Measurements from ENCODE around the gene KLK1. TPM values are rescaled to one million over a fixed set of nuclear protein-coding genes. Genes with fewer than 3 reads are reported as not detected.
"Not testable (repeated sequence)": the region's sequence is repeated elsewhere in the genome, so short reads cannot be mapped to it uniquely, and the experiment has no call there.

KLK1 gene
- total RNA-seq, 2 experiments from 2014 or later = 0.29 TPM; not detected in 1

DNA sequence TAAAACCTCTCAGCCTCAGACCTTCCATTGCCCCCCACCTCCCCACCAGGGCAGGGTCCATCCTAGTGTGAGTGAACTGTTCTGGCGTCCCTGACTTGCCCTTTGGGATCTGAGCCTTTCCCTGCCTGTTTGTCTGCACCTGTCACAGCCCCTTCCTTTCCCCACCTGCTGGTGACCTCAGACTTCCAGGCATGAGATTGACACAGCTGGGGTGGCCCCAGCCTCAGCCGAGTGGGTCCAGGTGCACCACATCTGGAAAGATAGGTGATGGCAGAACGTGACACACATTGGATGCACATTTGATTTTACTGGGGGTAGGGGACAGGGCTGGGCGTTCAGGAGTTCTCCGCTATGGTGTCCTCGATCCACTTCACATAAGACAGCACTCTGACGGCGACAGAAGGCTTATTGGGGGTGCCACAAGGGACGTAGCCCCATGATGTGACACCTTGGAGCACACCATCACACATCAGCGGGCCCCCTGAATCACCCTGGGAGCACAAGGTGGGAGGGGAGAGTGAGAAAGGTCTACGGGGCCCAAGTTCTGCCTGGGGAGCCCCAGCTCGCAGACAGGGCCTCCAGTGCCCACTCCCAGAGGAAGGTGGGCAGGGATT is 4.6 kb downstream of the KLK1 start:
- POLR2A ChIA-PET = interaction anchor here (0.6 kb wide), 1 partner anchor 19 kb away, joined by 14 read pairs; no protein-coding TSS in a partner anchor
- CTCF ChIA-PET = no interaction called here

DNA sequence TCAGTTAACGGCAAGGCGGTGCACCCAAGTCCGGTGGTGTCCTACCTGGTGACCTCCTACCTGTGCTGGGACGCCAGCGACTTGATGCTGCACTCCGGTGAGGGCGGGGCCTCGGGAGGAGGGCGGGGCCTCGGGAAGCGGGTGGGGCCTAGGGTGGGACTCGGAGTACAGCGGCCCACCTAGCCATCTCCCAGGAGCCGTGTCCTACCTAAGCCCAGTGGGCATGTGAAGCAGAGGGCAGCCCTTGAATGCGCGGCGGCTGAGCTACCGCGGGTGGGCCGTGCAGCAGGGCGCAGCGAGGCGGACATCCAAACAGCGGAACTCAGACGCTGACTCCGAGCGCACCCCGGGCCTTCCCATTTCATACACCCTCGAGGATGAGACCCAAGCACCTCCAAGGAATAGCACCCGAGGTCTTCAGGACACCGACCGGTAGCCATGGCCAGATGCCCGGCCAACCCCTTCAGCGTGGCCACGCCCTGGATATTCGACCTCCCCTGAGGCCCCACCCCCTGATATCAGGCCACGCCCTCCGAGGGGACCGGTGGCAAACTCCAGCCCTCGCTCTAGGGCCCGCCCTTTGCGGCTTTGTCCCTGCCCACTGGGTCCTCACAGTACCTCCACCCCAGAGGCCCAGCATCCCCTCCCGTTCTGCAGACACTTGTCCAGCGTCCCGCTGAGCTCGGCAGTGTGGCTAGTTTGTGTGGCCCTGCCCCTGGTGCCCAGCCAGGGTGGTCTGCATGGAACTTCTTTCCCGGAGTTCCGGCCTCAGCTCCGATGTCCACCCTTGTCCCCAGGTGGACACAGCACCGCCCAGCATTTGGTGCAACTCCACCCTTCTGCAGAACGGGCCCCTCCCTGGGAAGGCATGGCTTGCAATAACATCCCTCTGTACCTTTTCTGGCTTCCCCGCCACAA is 5.4 kb downstream of the KLK1 start:
- POLR2A ChIA-PET = interaction anchor here (1.5 kb wide), 1 partner anchor 14 kb away, joined by 7 read pairs; no protein-coding TSS in a partner anchor
- CTCF ChIA-PET = interaction anchor here (1.1 kb wide), 1 partner anchor 262 kb away, joined by 5 read pairs; no protein-coding TSS in a partner anchor

DNA sequence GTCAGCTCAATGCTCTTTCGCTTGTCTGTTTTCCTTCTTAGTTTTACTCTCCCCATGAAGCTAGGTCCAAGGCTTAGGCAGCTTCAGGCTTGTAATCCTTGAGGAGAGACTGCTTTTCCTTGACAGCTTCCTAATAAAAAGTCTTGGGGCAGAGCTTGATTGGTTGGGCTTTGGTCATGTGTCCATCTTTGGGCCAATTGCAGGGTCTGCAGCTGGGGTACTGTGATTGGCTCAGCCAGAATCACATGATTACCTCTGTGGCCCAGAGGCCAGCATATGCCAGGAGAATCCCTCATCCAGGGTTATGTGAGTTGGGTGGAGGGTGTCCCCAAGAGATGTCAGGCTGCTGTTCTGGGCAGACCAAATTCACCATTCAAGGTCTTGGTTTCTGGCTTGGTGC is 8.1 kb downstream of the KLK1 start:
- CTCF ChIA-PET = no interaction called here
- POLR2A ChIA-PET = interaction anchor here (0.6 to 1.2 kb wide), 2 partner anchors 11 to 26 kb away, joined by 8 to 10 read pairs; no protein-coding TSS in a partner anchor

DNA sequence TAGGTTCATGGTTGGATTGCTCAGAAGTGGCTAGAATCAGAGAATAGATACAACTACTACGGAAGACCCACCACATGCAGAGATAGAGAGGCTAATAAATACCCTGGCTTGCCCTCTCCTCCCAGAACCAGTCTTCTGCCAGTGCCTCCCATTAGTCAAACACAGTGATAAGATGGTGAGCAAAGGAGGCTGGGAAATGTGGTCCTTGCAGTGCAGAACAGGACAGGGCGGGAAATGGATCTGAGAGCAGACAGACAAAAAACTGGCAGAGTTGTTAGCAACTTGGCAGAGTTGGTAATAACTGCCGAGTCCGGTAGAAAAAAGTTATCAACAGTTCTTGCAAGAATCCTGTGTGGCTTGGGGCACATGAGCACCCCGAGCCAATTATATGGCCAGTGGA is 8.7 kb downstream of the KLK1 start:
- ChIA-PET CTCF (interaction anchor here (1.2 kb wide), 1 partner anchor 107 kb away, joined by 3 read pairs; no protein-coding TSS in a partner anchor), POLR2A (no interaction called here)

DNA sequence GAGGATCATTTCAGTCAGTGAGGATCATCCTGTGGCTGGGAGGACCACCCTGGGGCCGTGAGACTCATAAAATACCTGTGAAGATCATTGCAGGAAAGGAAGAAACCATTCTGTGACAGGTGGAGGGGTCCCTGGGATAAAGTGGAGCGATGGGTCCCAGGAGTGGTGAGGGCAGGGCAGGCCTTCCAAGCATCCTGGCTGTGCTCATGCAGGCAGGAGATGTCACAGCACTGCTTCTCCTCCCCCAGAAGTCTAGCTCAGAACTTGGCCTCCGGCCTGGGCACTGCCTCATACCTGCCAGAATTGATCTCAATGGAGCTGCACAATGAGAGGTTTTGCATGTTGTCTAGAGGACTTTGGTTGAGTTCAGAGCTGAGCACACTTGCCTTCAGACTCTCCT is 11.1 kb downstream of the KLK1 start:
- ChIA-PET POLR2A (no interaction called here), CTCF (no interaction called here)

DNA sequence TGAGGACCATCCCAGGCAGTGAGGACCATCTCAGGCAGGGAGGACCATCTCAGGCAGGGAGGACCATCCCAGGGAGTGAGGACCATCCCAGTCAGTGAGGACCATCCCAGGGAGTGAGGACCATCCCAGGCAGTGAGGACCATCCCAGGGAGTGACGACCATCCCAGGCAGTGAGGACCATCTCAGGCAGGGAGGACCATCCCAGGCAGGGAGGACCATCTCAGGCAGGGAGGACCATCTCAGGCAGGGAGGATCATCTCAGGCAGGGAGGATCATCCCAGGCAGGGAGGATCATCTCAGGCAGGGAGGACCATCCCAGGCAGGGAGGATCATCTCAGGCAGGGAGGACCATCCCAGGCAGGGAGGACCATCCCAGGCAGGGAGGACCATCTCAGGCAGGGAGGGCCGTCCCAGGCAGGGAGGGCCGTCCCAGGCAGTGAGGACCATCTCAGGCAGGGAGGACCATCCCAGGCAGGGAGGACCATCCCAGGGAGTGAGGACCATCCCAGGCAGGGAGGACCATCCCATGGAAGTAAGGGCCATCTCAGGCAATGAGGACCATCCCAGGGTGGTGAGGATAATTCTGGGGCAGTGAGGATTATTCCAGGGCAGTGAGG is 11.9 kb downstream of the KLK1 start:
- CTCF ChIA-PET, POLR2A ChIA-PET: not testable (repeated sequence)

DNA sequence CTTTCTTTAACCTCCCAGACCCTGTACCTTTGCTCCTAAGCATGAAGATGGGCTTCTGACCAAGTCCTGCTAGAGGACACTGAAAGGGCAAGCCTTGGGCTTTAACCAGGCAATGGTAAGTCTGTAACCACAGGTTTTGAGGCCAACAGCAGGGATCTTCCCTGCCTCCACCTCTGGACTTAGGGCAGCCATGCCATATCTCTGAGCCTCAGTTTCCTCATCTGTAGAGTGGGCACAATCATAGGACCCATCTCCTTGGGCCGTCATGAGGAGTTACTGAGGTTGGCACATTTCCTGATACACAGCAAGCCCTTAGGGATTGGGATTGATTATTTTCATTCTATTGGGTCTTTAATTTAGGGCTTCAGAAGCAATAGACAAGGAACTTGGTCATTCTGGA is 14.7 kb downstream of the KLK1 start:
- ChIA-PET POLR2A (no interaction called here), CTCF (no interaction called here)

DNA sequence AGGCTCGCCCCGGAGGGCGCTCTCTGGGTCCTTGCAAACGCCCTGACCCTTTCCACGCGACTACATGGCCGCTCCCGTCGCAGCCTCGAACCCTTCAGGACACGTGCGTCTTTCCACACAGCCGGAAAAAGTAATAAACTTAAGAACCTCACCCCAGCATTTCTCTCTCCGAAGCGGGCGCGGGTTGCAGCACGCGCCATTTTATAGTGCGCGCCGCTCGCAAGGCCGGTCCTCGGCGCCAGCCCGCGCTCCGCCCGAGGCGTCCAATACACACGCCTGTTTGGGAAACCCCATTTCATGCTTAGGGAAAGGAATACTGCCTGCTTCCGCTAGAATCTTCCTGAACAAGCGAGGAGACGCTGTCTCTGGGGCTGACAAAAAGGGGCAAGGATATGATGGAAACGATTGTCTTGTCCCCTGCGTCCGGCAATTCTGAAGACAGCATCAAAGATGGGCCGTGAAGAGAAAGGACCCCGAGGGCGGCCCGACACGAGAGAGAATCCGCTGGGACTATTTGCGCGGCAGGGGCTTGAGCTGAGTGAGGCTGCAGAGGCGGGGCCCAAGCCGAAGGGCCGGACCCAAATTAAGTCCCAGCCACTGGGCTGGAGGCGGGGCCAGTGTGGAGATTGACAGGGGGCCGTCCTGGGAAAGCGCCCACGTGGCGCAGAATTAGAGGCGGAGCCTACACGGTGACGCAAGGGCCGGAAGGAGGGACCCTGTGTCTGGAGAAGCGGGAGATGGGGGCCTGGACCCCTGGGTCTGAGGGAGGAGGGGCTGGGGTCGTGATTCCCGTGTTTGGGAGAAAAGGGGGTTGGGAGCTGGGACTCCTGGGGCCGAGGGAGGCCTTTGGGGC is 18.9 kb downstream of the KLK1 start:
- POLR2A ChIA-PET = interaction anchor here (1.0 to 2.9 kb wide), 3 partner anchors 9 to 13 kb away, joined by 7 to 9 read pairs (median 8); no protein-coding TSS in a partner anchor
- CTCF ChIA-PET = interaction anchor here (0.7 to 1.9 kb wide), 2 partner anchors 32 to 117 kb away, joined by 3 to 6 read pairs; no protein-coding TSS in a partner anchor

DNA sequence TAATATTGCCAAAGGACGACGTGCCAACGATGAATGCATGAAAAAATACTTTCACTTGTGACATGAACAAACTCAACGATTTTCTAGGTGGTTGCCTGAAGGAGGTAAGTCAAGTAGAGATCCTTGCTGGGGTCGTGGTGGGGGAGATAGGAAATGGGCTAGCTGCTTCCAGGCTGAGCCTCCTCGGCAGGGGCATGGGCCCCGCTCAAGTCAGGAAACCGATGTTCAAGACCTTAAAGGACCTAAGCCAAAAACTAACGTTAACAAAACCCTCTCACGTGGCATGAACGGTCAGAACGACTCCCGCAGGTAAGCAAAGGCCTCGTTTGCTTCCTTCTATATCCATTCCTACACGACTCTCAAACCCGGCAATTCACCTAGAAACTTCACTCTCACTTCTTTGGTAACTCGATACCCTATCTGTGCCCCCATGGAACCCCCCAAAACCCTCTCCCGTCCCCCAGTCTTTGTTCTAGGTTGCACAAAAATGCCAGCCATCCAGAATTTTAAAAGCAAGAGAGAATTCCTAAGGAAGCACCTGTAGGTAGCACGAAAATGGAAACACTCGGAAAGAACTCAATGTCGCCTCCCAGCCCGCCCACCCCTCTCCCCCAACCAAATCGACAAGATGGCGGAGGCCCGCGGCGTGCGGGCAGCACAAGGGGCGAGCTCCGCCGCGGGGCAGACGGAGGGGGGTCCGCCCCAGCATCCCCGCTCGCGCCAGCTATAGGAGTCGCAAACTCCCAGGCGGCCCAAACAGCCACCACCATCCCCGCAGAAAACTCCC is 19.8 kb downstream of the KLK1 start:
- ChIA-PET CTCF (interaction anchor here (1.9 kb wide), 1 partner anchor 118 kb away, joined by 6 read pairs; no protein-coding TSS in a partner anchor), POLR2A (interaction anchor here (1.0 to 2.9 kb wide), 3 partner anchors 9 to 14 kb away, joined by 7 to 9 read pairs (median 8); no protein-coding TSS in a partner anchor)

DNA sequence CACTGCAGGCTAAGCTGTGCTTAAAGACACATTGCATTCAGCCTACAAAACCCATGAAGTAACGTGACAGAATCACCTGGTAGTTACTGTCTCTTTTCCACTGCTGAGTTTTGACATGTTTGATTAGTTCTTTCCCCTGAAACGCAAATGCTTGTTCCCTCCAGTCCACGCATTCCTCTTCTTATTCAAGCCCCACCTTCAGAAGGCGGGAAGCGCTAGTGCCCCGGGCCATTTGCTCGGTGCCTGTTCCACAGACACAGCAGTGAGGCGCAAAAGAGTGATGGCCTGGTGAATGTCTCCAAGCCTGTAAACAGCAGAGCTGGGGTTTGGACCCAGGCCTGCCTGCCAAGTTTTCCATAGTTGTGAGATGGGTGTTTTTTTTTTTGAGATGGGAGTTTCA is 22.5 kb downstream of the KLK1 start:
- ChIA-PET POLR2A (no interaction called here), CTCF (interaction anchor here (1.1 kb wide), 1 partner anchor 17 kb away, joined by 3 read pairs; no protein-coding TSS in a partner anchor)

DNA sequence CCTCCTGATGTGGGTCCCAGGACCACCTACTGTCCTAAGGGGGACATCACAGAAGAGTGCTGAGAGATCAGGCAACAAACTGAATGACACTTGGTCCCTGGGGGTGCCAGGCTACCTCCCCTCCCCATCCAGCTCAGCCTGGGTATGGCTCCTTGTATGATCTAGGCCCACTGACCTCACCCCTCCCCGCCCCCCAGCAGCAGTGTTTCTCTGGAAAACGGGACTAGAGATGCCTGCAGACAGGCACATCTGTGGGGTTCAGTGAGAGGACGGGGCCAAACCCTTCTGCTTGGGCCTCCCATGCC is 24.1 kb downstream of the KLK1 start:
- CTCF ChIA-PET = no interaction called here
- POLR2A ChIA-PET = no interaction called here

DNA sequence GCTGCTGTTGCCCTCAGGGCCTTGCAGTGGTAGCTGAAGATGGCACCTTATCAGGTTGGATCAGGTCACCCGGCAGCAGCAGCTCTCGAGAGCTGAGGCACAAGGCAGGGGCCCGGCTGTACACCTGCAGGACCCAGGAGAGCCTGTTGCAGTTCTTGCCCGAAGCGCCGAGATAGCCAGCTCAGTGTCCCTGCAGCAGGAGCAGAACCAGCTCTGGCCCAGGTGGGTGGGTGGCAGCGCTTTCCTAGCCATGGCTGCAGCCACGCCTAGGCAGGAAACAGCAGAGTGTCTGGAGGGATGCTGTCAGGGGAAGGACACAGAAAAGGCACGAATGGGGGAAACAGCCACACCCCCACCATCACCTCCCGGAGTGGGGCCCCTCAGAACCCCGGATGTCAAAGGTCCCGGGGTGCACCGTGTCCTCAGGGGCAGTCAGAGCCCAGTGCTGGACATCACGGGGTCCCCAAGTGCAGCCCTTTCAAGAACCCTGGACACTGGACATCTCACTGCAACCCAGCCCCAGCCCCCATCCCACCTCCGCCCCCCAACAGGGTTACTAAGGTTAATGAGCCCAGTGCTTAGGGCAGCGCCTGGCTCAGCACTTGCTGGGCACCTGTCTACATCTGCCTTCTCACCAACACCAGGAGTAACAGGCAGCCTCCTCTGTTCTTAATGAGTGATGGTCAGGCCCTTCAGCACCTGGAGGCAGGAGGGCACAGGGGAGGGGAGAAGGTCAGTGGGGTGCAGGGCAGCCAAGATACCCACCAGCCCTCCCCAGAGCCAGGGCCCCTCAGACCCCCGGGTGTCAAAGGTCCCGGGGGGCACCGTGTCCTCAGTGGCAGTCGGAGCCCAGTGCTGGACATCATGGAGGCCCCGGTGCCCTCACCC is 24.7 kb downstream of the KLK1 start:
- ChIA-PET CTCF (no interaction called here), POLR2A (no interaction called here)

DNA sequence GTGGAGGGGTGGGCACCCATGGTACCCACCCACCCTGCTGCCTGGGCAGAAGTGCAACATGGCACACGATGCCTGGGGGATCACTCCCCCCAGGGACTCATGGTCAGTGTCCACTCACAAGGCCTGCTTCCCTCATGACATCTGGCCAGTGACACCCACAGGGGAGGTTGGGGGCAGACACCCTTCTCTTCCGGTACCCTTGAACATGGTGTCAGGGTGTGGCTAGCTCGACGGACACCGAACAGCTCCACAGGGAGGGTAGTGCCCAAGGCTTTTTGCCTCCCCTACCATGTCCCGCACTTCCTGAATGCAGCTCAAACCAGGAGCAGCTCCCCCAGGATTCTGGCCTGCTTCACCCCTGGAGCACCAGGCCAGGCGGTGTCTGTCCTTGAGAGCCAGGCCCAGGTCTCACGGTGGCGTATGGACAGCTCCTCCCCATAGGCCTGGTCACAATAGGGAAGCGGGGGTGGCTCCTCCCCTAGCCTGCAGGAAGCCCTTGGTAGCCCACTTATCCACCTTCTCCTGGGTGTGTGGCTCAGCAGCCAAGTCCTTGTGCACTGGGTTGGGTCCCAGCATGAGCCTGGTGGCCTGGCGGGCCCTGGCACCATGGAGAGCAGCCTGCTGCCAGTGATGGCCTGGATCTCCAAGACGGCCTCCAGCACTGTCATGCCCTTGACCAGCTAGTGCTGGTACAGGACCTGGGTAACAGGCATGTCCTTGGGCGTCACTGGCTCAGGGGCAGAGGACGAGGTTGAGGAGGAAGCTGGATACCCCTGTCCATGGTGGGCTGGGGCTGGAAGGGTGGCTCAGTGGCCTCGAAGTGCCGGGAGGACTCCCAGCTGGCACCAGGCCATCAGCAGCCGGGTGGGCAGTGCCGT is 25.6 kb downstream of the KLK1 start:
- POLR2A ChIA-PET = interaction anchor here (0.7 kb wide), 1 partner anchor 50 kb away, joined by 3 read pairs; no protein-coding TSS in a partner anchor
- CTCF ChIA-PET = no interaction called here

DNA sequence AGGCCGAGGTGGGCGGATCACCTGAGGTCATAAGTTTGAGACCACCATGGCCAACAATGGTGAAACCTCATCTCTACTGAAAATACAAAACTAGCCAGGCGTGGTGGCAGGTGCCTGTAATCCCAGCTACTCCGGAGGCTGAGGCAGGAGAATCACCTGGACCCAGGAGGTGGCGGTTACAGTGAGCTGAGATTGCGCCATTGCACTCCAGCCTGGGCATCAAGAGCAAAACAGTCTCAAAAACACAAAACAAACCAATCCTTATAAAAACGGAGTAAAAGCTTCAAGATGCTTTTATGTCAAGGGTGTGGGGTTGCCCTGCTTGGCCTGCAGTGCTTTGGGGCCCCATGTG is 26.2 kb downstream of the KLK1 start:
- CTCF ChIA-PET = interaction anchor here (0.9 kb wide), 1 partner anchor 13 kb away, joined by 3 read pairs; no protein-coding TSS in a partner anchor
- POLR2A ChIA-PET = interaction anchor here (0.7 kb wide), 1 partner anchor 49 kb away, joined by 3 read pairs; no protein-coding TSS in a partner anchor

DNA sequence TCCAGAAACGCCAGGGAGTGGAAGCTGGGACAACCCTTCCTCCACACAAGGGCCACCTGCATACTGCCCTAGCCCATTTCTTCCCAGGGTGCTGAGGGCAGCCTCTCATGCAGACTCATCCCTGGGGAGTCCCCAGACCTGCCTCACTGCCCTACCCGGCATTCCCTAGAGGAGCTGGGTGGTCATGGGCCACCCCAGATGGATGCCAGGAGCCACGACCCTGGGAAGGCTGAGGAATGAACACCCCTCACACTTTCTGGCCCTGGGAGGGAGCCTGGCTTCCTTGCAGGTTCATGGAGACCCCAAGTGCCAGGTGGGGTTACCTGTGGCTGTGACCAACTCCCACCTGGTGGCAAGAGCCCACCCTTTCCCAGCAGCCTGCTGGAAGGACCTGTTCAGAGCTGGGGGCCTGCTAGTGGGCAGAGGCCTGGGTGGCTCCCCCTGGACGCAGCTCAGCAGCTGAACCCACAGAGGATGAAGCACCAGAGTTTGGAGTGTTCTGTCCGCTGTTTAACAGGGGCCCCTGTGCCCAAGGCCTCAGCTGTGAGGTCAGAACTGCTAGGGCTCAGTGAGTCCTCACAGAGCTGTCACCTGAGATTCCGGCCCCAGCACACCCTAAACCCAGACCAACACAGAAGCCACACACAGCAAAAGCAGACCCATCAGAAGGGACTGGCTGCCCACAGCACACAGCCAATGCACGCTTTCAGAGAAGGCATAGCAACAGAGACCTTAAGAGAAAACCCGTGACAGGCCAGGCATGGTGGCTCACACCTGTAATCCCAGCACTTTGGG is 26.8 kb downstream of the KLK1 start:
- ChIA-PET POLR2A (no interaction called here), CTCF (interaction anchor here (0.6 to 0.9 kb wide), 3 partner anchors 13 to 1392 kb away, joined by 3 to 5 read pairs (median 3); no protein-coding TSS in a partner anchor)

All from activated CD8-positive, alpha-beta memory T cell treated with anti-CD3 and anti-CD28 coated beads for 36 hours (primary cell).